HG03045 (cell line): ENCODE measurements around the gene TRMT10B.
"Not testable (repeated sequence)": the region's sequence is repeated elsewhere in the genome, so short reads cannot be mapped to it uniquely, and the experiment has no call there.

Source experiments
- ATAC-seq: cut with Tn5 transposase; IDR thresholded peaks from one replicate; pipeline ENCODE4 v1.9.1; 2021; ENCODE audit warnings: mild to moderate bottlenecking, moderate library complexity; ENCODE audit not compliant: unreplicated experiment

Gene TRMT10B

DNA sequence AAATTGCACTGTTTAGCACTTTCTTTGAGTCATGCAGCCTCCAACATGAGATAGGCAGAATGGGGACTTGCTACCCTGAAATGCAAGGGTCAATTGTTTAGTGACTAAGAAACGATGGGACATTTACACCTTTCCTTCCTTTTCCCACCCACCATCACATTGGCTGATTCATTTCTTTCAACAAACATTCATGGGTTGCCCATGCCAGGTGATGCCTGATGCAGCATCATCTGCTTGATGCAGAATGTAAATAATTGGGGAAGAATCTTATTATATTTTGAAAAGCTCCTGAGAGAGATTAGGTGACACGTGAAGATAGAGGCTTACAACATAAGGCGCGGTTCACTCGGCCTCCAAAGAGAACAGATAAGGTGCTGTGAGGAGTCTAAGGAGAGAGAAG is 4.5 kb upstream of the TRMT10B start:
- ATAC-seq: no peak

DNA sequence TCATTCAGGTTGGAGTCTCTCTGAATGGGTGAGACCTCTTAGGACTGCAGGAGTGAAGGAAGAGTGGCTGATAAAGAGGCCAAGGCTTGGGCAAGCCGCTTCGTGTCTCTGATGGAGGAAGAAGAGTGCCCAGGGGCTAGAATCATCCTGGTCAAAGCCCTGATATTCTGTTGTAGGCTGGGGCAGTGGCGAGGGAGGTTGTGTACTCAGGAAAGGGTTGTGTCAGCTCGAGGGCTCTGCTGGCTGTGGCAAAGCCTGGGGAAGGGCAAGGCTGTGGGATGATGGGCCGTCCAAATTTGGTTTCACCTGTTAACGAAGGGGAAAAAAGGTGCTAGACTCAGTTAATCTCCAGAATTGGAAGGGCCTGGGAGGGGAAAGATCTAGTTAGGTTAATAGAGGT is 2.4 kb upstream of the TRMT10B start:
- no peak for ATAC-seq

GRCh38 chr9:37751704-37752103 is 1.9 kb upstream of the TRMT10B start:
- ATAC-seq: not testable (repeated sequence)

GRCh38 chr9:37752112-37752511 is 1.5 kb upstream of the TRMT10B start:
- ATAC-seq: not testable (repeated sequence)

DNA sequence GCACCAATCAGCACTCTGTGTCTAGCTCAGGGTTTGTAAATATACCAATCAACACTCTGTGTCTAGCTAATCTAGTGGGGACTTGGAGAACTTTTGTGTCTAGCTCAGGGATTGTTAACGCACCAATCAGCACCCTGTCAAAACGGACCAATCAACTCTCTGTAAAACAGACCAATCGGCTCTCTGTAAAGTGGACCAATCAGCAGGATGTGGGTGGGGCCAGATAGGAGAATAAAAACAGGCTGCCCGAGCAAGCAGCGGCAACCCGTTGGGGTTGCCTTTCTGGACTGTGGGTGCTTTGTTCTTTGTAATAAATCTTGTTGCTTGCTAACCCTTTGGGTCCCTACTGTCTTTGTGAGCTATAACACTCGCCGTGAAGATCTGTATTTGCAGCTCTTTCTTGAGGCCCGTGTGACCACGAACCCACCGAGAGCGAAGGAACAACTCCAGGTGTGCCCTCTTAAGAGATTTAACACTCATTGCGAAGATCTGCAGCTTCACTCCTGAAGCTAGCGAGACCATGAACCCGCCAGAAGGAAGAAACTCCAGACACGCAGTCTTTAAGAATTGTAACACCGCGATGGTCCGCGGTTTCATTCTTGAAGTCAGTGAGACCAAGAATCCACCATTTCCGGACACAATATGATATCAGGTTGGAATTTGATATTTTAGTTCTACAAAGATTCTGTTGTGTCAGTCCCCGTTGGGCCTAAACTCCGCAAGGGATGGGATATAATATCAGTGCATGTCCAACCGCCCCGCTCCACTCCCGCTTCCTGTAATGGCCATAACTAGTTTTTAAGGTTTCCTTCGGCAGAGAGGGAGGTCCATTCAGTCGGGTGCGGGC is 740 bp upstream of the TRMT10B start:
- ATAC-seq: no peak

DNA sequence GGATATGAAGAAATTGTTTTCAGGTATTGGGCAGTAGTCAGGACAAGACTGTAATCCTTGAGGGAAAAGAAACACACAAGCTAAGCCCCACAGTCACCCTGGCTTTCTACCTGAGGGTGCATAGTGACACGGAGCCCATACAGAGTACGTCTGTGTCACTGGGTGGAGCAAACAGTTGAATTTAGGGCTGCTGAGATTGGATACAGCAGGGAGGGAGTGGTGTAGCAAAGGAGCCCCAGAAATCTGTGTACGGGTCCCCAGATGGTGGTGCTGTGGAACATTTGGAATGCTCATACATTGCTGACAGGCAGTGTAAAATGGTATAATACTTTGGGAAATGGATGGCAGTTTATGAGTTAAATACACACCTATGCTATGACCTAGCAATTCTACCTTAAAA is 5.1 kb downstream of the TRMT10B start:
- no peak for ATAC-seq

DNA sequence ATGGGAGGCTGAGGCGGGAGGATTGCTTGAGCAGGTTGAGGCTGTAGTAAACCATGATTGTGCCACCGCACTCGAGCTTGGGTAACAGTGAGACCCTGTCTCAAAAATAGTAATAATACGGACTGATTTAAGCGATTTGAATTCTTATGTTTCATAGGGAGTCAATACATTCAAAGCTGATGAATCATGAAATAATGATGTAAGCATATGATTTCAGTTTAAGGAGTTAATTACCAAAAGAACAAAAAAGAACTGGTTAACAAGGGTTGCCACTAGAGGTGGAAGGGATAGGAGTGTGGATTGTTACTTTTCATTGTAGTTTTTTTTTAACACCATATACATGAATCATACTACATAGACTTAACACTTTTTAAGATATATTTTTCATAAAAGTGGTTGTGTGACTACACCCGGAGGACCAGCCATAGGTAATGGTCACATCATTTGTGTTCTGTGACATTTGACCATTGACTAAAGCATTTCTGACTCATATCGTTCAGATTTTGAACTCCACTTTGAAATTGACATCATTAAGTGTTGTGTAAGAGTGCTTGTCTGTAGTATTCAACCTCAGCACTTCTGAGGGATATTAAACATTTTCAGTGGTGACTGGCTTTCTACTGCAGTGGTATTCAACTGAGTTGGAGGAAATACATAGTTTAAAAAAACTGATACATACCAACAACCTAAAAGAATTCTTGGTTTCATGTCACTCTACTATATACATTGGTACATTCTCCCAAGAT is 7.0 kb downstream of the TRMT10B start:
- no peak for ATAC-seq

- no peak for ATAC-seq
Measured at GRCh38 chr9:37761511-37761910, 7.9 kb downstream of the TRMT10B start.

GRCh38 chr9:37765263-37765662 is 11.7 kb downstream of the TRMT10B start:
- ATAC-seq: not testable (repeated sequence)

GRCh38 chr9:37769306-37769705 is 15.7 kb downstream of the TRMT10B start:
- ATAC-seq: no peak

DNA sequence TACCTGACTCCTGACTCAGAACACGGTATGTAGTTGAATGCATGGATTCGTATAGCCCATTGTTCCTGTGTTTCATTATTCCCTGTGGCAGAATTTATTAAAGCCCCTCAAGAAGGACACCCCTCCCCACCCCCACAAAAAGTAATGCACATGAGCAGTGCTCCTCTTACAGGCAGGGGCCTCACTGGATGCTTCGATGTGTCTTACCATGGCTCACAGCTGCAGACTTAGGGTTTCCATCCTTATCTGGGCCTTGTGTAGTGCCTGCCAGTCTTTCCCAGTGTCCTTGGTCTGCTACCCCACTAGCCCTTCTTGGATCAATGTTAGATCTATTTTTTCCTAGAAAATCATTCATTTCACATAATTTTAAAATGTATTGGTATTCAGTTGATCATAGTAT is 16.4 kb downstream of the TRMT10B start:
- ATAC-seq: no peak

GRCh38 chr9:37775216-37775919 is 21.8 kb downstream of the TRMT10B start:
- ATAC-seq: no peak

- no peak for ATAC-seq
Measured at GRCh38 chr9:37776328-37776727, 22.7 kb downstream of the TRMT10B start.

DNA sequence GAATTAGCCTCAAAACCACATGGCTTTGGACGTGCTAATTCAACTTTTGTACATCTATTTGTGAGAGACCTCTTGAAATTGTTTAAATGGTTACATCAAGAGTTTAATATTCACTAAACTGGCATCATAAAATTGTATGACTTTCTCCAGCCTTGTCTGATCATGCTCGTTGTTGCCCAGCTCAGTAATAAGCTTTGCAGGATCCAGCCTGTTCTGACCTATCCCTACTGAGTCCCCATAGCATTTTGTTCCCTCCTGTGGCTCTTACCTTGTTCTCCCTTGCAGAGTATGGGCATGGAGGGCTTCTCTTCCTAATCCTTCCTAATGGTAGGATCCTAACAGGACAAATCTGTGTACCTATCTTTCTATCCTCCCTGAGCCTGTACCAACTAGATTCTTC is 24.9 kb downstream of the TRMT10B start:
- ATAC-seq: no peak

GRCh38 chr9:37784291-37784615 is 30.6 kb downstream of the TRMT10B start:
- no peak for ATAC-seq

GRCh38 chr9:37784616-37785483 is 31.2 kb downstream of the TRMT10B start, which contains the start of gene EXOSC3:
TSS of gene EXOSC3 (minus strand) at chr9:37785064. CDS start at chr9:37785044, 20 bp downstream.
- ATAC-seq: peak; percentile 90

- no peak for ATAC-seq
Measured at GRCh38 chr9:37787059-37787458, 33.5 kb downstream of the TRMT10B start.

DNA sequence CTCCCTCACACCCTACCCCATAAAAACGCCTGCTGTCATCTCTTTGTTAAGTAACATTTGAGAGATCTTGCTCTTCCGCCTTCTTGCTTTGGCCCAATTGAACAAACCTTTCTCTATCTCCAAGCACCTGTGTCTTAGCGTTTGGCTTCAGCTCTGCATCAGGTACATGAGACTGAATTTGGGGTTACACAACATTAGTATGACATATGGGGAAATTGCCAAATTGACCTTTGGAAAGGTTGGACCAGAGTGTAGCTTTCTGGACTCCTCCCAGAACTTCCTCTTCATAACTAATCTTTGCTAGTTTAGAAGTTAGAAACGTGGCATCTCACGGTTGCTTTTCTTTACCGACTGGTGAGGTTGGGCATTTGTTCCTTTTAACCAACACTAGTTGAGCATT is 34.7 kb downstream of the TRMT10B start:
- ATAC-seq: no peak

GRCh38 chr9:37790096-37790495 is 36.5 kb downstream of the TRMT10B start:
- ATAC-seq: no peak

DNA sequence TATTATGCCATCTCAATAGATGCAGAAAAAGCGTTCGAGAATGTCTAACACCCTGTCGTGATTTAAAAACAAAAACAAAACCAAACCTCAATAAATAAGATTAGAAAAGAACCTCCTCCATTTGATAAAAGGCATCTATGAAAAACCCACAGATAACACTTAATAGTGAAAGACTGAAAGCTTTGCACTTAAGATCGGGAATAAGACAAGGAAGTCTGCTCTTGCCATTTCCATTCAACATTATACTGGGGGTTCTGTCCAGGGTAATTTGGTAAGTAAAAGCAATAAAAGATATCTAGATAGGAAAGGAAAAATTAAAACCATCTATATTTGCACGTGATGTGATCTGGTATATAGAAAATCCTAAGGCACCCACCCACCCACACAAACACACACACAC is 38.5 kb downstream of the TRMT10B start:
- no peak for ATAC-seq

DNA sequence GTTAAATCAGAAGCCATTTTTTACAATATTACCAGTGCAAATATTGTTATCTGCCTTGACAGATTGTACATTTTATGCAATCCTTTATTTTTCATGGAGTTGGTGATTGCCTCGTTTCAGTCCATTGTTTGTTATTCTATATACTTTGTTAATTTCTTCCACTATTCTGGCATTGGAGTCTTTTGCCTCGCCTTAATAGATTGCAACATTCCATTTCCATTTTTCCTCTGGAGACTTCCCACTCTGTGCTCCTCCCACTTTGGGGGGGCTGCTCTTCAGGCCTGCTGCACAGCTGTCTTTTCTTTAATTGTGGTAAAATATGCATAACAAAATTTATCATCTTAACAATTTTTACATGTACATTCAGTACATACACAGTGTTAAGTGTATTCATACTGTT is 42.6 kb downstream of the TRMT10B start:
- no peak for ATAC-seq
